Measurements from ENCODE around the gene NGDN. TPM values are rescaled to one million over a fixed set of nuclear protein-coding genes. Genes with fewer than 3 reads are reported as not detected.

The NGDN gene
- total and polyA plus RNA-seq, 2 donors (not counting 3 experiments of a cell fraction or from before 2014, with no cell fraction given), result 25.6 to 36.5 TPM

- ChIA-PET POLR2A (no interaction called here), CTCF (interaction anchor here (0.8 kb wide), 1 partner anchor 9 kb away, joined by 4 read pairs; no protein-coding TSS in a partner anchor)
- no peak overlapping the region for H2AFZ ChIP-seq (ENCODE audit: low read depth, low read length)
- no TSS peak for BruUV-seq (replicated peaks)
- no peak overlapping the region for H3K9ac ChIP-seq (replicated peaks; ENCODE audit: extremely low read depth, insufficient read depth, low read length)
- H3K4me1 ChIP-seq (ENCODE audit: control insufficient read depth, extremely low read depth, insufficient read depth, low read length), result no peaks in the 10 kb centered on the region
- no peak for FAIRE-seq
- dilution Hi-C loops (cut with MboI; ENCODE audit: extremely low pct_ligation_motif_present, low sequenced_read_pairs) (no loop called here), intact Hi-C loops (cut with micrococcal nuclease) (no loop called here)
- H3K36me3 ChIP-seq (ENCODE audit: control insufficient read depth in 2 of 2, extremely low read depth in 1 of 2, insufficient read depth in 2 of 2, low read length in 2 of 2), result no peaks in the 10 kb centered on the region
- no peak for DNase-seq (ENCODE audit: low read depth, low spot score)
- no peaks in the 10 kb centered on the region for H4K20me1 ChIP-seq (replicated peaks; ENCODE audit: control insufficient read depth, extremely low read depth, insufficient read depth, low read length)
- H3K9me3 ChIP-seq (replicated peaks; ENCODE audit: control insufficient read depth, insufficient read depth, low read length), result no peaks in the 10 kb centered on the region
- H3K27me3 ChIP-seq (ENCODE audit: control insufficient read depth in 2 of 2, insufficient read depth in 2 of 2, low read length in 2 of 2), result peaks cover 8 to 27% of the 10 kb centered on the region in 2 experiments
- H3K4me2 ChIP-seq (ENCODE audit: insufficient read depth, low read length), result no peak overlapping the region
- H3K27ac ChIP-seq (ENCODE audit: insufficient read depth, low read depth, low read length), result no peak overlapping the region
- no peak for TF ChIP-seq FOS (IDR thresholded peaks at IDR 0.05; ENCODE audit: borderline replicate concordance, insufficient read depth, low read length)
- TF ChIP-seq JUN (IDR thresholded peaks at IDR 0.05; ENCODE audit: borderline replicate concordance, insufficient read depth, insufficient read length, low read depth), result no peak
- TF ChIP-seq POLR2A (IDR thresholded peaks at IDR 0.05; ENCODE audit: low read depth, low read length), result no peak
- TF ChIP-seq CTCF (IDR thresholded peaks at IDR 0.05; ENCODE audit: extremely low read depth in 1 of 2, insufficient read depth in 1 of 2, low read depth in 1 of 2, low read length in 2 of 2), result no peak
- no peak for TF ChIP-seq MYC (IDR thresholded peaks at IDR 0.05; ENCODE audit: low read depth, low read length)
- no peak for TF ChIP-seq POLR2AphosphoS5 (IDR thresholded peaks at IDR 0.05; ENCODE audit: insufficient read depth, low read depth, low read length)
- no peak for TF ChIP-seq MAX (IDR thresholded peaks at IDR 0.05; ENCODE audit: insufficient read depth, insufficient read length)
- TF ChIP-seq GATA2 (IDR thresholded peaks at IDR 0.05; ENCODE audit: insufficient read depth, insufficient read length, low read depth, low read length), result no peak
- H3K79me2 ChIP-seq (ENCODE audit: control insufficient read depth, insufficient read depth, low read length), result no peaks in the 10 kb centered on the region
- H3K4me3 ChIP-seq (replicated peaks in 1 of 3; ENCODE audit: insufficient read depth in 1 of 3, low read depth in 1 of 3, low read length in 3 of 3), result no peak overlapping the region
- no peaks in the 10 kb centered on the region for H3K9me1 ChIP-seq (replicated peaks; ENCODE audit: control insufficient read depth, extremely low read depth, insufficient read depth, low read length)
Observed at GRCh38 chr14:23447361-23448350, 21.8 kb upstream of the NGDN start.
